ENCODE results near the gene FBXO47. TPM values are rescaled to one million over a fixed set of nuclear protein-coding genes. Genes with fewer than 3 reads are reported as not detected.

Gene FBXO47
- total and polyA plus RNA-seq, 9 of the 15 experiments (the other 6 are each of a cell fraction or from before 2014, with no cell fraction given): not detected

GRCh38 chr17:39002991-39003715 is 36.0 kb upstream of the FBXO47 start:
- ATAC-seq (peak; percentile 85), FAIRE-seq (peak; percentile 91), DNase-seq (ENCODE audit: extremely low read depth in 1 of 4, low spot score in 3 of 4) (peak; percentile 63 to 87 (median 68))
- H4K20me1 ChIP-seq (replicated peaks; ENCODE audit: control insufficient read depth, insufficient read depth, low read length): no peaks in the 10 kb centered on the region
- H3K4me3 ChIP-seq: no peak overlapping the region
- H3K9ac ChIP-seq (ENCODE audit: insufficient read depth in 1 of 2, low read depth in 2 of 2, low read length in 2 of 2): peak overlapping the region; percentile 53 to 64; a peak in 3 of 4 replicates
- H3K4me1 ChIP-seq (replicated peaks in 1 of 2; ENCODE audit: control insufficient read depth in 2 of 2, insufficient read depth in 2 of 2, low read length in 2 of 2): peaks cover 27 to 41% of the 10 kb centered on the region in 2 experiments
- H3K9me3 ChIP-seq (replicated peaks; ENCODE audit: control insufficient read depth, insufficient read depth, low read depth, low read length): no peaks in the 10 kb centered on the region; the same call in 1 of the 2 replicates
- POLR2A ChIA-PET: interaction anchor here (0.6 to 1.9 kb wide), 5 partner anchors 9 to 1588 kb away, joined by 3 to 11 read pairs (median 4); no protein-coding TSS in a partner anchor
- H3K79me2 ChIP-seq (ENCODE audit: control insufficient read depth, insufficient read depth, low read length): no peaks in the 10 kb centered on the region
- CTCF ChIA-PET (ENCODE audit: low intra/inter-chr PET ratio): no interaction called here
- H3K9me1 ChIP-seq (ENCODE audit: control insufficient read depth, insufficient read depth, low read length): no peaks in the 10 kb centered on the region
- 10% methylated on average over 14 of the region's 16 CpGs for WGBS (ENCODE audit: insufficient coverage, low coverage, missing lambda C conversion rate)
- no peaks in the 10 kb centered on the region for H3K36me3 ChIP-seq (ENCODE audit: control insufficient read depth, insufficient read depth, low read length)
- H3K27me3 ChIP-seq (ENCODE audit: control insufficient read depth in 2 of 2, insufficient read depth in 2 of 2, low read length in 2 of 2): no peaks in the 10 kb centered on the region
- peak overlapping the region; percentile 75 for H3K4me2 ChIP-seq (ENCODE audit: insufficient read depth, low read length)
- peak overlapping the region; percentile 63 for H3K27ac ChIP-seq (ENCODE audit: extremely low read depth, low read depth, low read length)
- BruUV-seq (replicated peaks): no TSS peak
- intact Hi-C loops (cut with micrococcal nuclease): no loop called here
- H2AFZ ChIP-seq (ENCODE audit: low read depth, low read length): peak overlapping the region; percentile 75
- in situ Hi-C loops (cut with MboI): no loop called here
- TF ChIP-seq NR2C1 (IDR thresholded peaks at IDR 0.05) (peak; percentile 60), NR2C1 (tag; IDR thresholded peaks at IDR 0.05) (peak; percentile 70), CREB5 (CRISPR knock-in tag; IDR thresholded peaks at IDR 0.05) (no peak), HLTF (IDR thresholded peaks at IDR 0.05) (0 out of 2 replicates have a peak, but pooled peaks have one; percentile 56), ATF7 (IDR thresholded peaks at IDR 0.05) (peak; percentile 81), GABPA (tag; conservative IDR thresholded peaks at IDR 0.05; ENCODE audit: low read depth) (peak; percentile 58), PTTG1 (tag; IDR thresholded peaks at IDR 0.05; ENCODE audit: low read depth) (0 out of 2 replicates have a peak, but pooled peaks have one; percentile 16), VEZF1 (CRISPR knock-in tag; IDR thresholded peaks at IDR 0.05) (peak; percentile 1; the same call in 1 of the 2 replicates), HDAC8 (tag; IDR thresholded peaks at IDR 0.05) (no peak), GTF2E2 (tag; IDR thresholded peaks at IDR 0.05) (peak; percentile 75), ZNF778 (CRISPR knock-in tag; IDR thresholded peaks at IDR 0.05) (no peak), KDM4B (IDR thresholded peaks at IDR 0.05; ENCODE audit: borderline replicate concordance in 2 of 2, low read depth in 1 of 2) (0 out of 4 replicates have a peak, but pooled peaks of 1 of the 2 experiments have one; percentile 53), POLR2B (IDR thresholded peaks at IDR 0.05; ENCODE audit: low read depth, partially characterized antibody) (peak; percentile 82), EP300 (IDR thresholded peaks at IDR 0.05; ENCODE audit: low read length) (peak; percentile 77)

Data from K562 (cell line).